CD14-positive monocyte (primary cell): ENCODE data around the gene SLC25A19. TPM values are rescaled to one million over a fixed set of nuclear protein-coding genes. Genes with fewer than 3 reads are reported as not detected.
A peak's percentile ranks its signal among the peaks of the same experiment; 100 is the strongest.
"Not testable (repeated sequence)": the region's sequence is repeated elsewhere in the genome, so short reads cannot be mapped to it uniquely, and the experiment has no call there.

Experiments used
- DNase-seq, 3 donors: peaks; one replicate each; pipeline ENCODE4 v3.0.0-alpha.2; 2011 to 2022
- H2AFZ ChIP-seq: 2 replicates; pipeline ENCODE4 v1.6.0; 2012; ENCODE audit warnings: mild to moderate bottlenecking, low read depth, low read length, inconsistent platforms; ENCODE audit not compliant: insufficient read depth, poor library complexity, severe bottlenecking
- H3K27ac ChIP-seq, 2 donors: 1 replicate in 1 of 2; 2 replicates in 1 of 2; pipeline ENCODE4 v1.5.1; 2012 to 2013; ENCODE audit warnings: low read length in 2 of 2, control low read depth in 1 of 2, inconsistent platforms in 1 of 2, low read depth in 1 of 2, mild to moderate bottlenecking in 1 of 2
- H3K27me3 ChIP-seq, 2 donors: one replicate each; pipeline versions ENCODE4 v1.6.0 to v1.6.1; 2011 to 2013; ENCODE audit warnings: low read length in 2 of 2; ENCODE audit not compliant: control insufficient read depth in 2 of 2, insufficient read depth in 2 of 2
- H3K36me3 ChIP-seq, 2 donors: replicated peaks in 1 of 2; 1 replicate in 1 of 2; 2 replicates in 1 of 2; pipeline versions ENCODE4 v1.5.1 to v1.6.1; 2012 to 2013; ENCODE audit warnings: low read length in 2 of 2, control low read depth in 1 of 2, inconsistent platforms in 1 of 2, mild to moderate bottlenecking in 1 of 2; ENCODE audit not compliant: insufficient read depth in 2 of 2, control insufficient read depth in 1 of 2
- H3K4me1 ChIP-seq, 2 donors: 1 replicate in 1 of 2; 2 replicates in 1 of 2; pipeline versions ENCODE4 v1.5.1 to v1.6.1; 2012 to 2013; ENCODE audit warnings: low read length in 2 of 2, control low read depth in 1 of 2, inconsistent platforms in 1 of 2, mild to moderate bottlenecking in 1 of 2, moderate library complexity in 1 of 2; ENCODE audit not compliant: insufficient read depth in 2 of 2, control insufficient read depth in 1 of 2
- H3K4me2 ChIP-seq: replicated peaks from 2 replicates; pipeline ENCODE3; 2012; ENCODE audit warnings: low read length, moderate library complexity, mild to moderate bottlenecking; ENCODE audit not compliant: poor library complexity, severe bottlenecking; ENCODE audit errors: extremely low read depth
- H3K4me3 ChIP-seq, 3 experiments: fragments of 200-600 bp in 1 of 3; sonication (generic) in 1 of 3; replicated peaks in 1 of 3; 1 replicate in 2 of 3; 2 replicates in 1 of 3; pipeline ENCODE4 v1.5.1; 2011 to 2013; ENCODE audit warnings: low read length in 3 of 3, mild to moderate bottlenecking in 3 of 3, control low read depth in 2 of 3, low read depth in 2 of 3, inconsistent platforms in 1 of 3, moderate library complexity in 1 of 3
- H3K79me2 ChIP-seq: 2 replicates; pipeline ENCODE4 v1.6.0; 2012; ENCODE audit warnings: mild to moderate bottlenecking, control low read depth, inconsistent platforms, low read length, moderate library complexity; ENCODE audit not compliant: insufficient read depth
- H3K9ac ChIP-seq: 2 replicates; pipeline ENCODE4 v1.6.0; 2017; ENCODE audit warnings: low read length, mild to moderate bottlenecking; ENCODE audit not compliant: insufficient read depth, poor library complexity, severe bottlenecking
- H3K9me3 ChIP-seq, 2 donors: replicated peaks in 1 of 2; 1 replicate in 1 of 2; 2 replicates in 1 of 2; pipeline versions ENCODE4 v1.5.1 to v1.6.1; 2012 to 2013; ENCODE audit warnings: low read length in 2 of 2, control low read depth in 1 of 2; ENCODE audit not compliant: control insufficient read depth in 1 of 2, insufficient read depth in 1 of 2
- H4K20me1 ChIP-seq: 2 replicates; pipeline ENCODE4 v1.6.0; 2012; ENCODE audit warnings: mild to moderate bottlenecking, low read length, control low read depth, moderate library complexity; ENCODE audit not compliant: insufficient read depth
- H3K27ac Mint-ChIP-seq, 7 donors: one replicate each; pipeline ENCODE4 v1.8.0; 2020; ENCODE audit warnings: mild to moderate bottlenecking in 7 of 7, mixed read lengths in 7 of 7, moderate library complexity in 6 of 7, inconsistent platforms in 2 of 7
- H3K27me3 Mint-ChIP-seq, 3 donors: one replicate each; pipeline ENCODE4 v1.8.0; 2021 to 2022; ENCODE audit warnings: low read depth in 3 of 3, mild to moderate bottlenecking in 3 of 3, mixed read lengths in 3 of 3, moderate library complexity in 3 of 3, inconsistent platforms in 1 of 3
- H3K36me3 Mint-ChIP-seq, 2 donors: one replicate each; pipeline ENCODE4 v1.8.0; 2020; ENCODE audit warnings: mixed read lengths in 2 of 2, inconsistent platforms in 1 of 2, mild to moderate bottlenecking in 1 of 2
- H3K4me1 Mint-ChIP-seq: one replicate; pipeline ENCODE4 v1.8.0; 2020; ENCODE audit warnings: mild to moderate bottlenecking, mixed read lengths
- H3K4me3 Mint-ChIP-seq, 2 donors: one replicate each; pipeline ENCODE4 v1.8.0; 2020; ENCODE audit warnings: mild to moderate bottlenecking in 2 of 2, mixed read lengths in 2 of 2, moderate library complexity in 1 of 2
- H3K9me3 Mint-ChIP-seq, 7 donors: one replicate each; pipeline ENCODE4 v1.8.0; 2020 to 2022; ENCODE audit warnings: mixed read lengths in 7 of 7, mild to moderate bottlenecking in 6 of 7, moderate library complexity in 6 of 7, inconsistent platforms in 2 of 7
- CTCF ChIP-seq: fragments of 200-600 bp; IDR thresholded peaks from one replicate; pipeline ENCODE4 v1.8.0; 2022; ENCODE audit warnings: antibody characterized with exemption, mild to moderate bottlenecking
- WGBS: methylation state at CpG from one replicate; pipeline ENCODE4 v1.1.5; 2013; ENCODE audit warnings: missing lambda C conversion rate; ENCODE audit not compliant: insufficient coverage; 5-methylcytosine and 5-hydroxymethylcytosine counted together
- intact Hi-C, 2 donors: fragments of 100-400 bp; cut with micrococcal nuclease; formaldehyde crosslinking; loops; one replicate each; pipeline versions ENCODE4 v1.15.0 to v1.15.1; 2023
- polyA plus RNA-seq, 3 donors: library from polyadenylated mRNA; depleted of rRNA in 1 of 3; unstranded in 2 of 3; stranded (reverse) in 1 of 3; fragments of 300-500 nt in 2 of 3; fragments of >200 nt in 1 of 3; fragmentation: Illumina TruSeq in 2 of 3; gene quantifications; 1 replicate in 2 of 3; 2 replicates in 1 of 3; pipeline ENCODE4 v1.2.3, GENCODE V29; 2012 to 2021

The SLC25A19 gene
- polyA plus RNA-seq, 3 donors, result 14.4 to 21.5 (median 18.8) TPM

DNA sequence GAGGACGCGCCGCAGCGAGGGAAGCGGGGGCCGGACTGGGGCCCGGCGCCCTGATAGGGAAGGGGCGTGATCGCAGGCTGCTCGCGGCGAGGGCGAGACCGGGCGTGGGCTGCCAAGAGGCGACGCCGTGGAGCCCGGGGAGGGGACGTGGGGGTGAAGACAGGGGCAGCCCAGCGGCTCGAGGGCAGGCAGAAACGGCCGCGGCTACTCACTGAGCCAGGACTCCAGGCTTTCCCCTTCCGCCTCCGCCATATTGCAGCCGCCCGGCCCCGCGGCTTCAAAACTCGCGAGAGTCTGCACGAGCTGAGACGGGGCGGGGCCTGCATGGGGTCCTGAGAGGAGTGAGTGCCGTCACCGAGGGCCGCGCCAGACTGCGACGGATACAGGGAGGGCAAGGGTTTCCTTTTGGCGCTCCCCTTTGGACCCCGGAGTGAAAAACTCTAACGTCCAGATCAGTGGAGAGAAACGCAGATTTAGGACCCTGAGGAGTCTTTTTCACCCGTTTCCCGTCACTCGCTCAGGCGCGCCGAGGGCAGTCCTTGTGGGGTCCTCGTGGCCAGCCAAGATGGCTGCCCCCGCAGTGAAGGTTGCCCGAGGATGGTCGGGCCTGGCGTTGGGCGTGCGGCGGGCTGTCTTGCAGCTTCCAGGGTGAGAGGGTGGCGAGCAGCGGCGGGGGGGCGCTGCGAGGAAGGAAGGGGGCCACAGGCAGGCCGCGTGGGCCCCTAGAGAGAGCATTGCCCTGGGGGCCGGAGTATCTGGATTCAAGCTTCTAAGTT is 27.7 kb downstream of the SLC25A19 start, which contains the start of the genes GGA3 and MRPS7:
Gene GGA3, minus strand, starts transcription at position 271 of the 776 bp plus-strand sequence. Its CDS starts 19 bp downstream, at position 252.
Gene MRPS7, plus strand, starts transcription at position 544 of the 776 bp plus-strand sequence. Its CDS starts 22 bp downstream, at position 566.
- intact Hi-C loops, result loop anchor here in 1 of 2 donors (2.0 to 10.0 kb wide), 3 partner anchors 57 to 323 kb away; partner anchors contain the start of genes MYO15B and NUP85
- Mint-ChIP-seq H3K4me1 (peaks cover 64% of the 10 kb centered on the region), H3K4me3 (peak within 1 kb of the TSS; percentile 98 to 99), H3K9me3 (no peaks in the 10 kb centered on the region), H3K27ac (peak within 1 kb of the TSS; percentile 98 to 100 (median 99)), H3K27me3 (peaks cover 0 to 2% (median 0%) of the 10 kb centered on the region in 3 donors), H3K36me3 (peaks cover 25 to 48% of the 10 kb centered on the region in 2 donors)
- peak within 1 kb of the TSS; percentile 81 to 97 (median 89) for H3K4me3 ChIP-seq
- no peaks in the 10 kb centered on the region for H3K9me3 ChIP-seq
- peaks cover 92% of the 10 kb centered on the region for H3K79me2 ChIP-seq
- peak within 1 kb of the TSS; percentile 92 for H3K4me2 ChIP-seq
- no peaks in the 10 kb centered on the region for H3K27me3 ChIP-seq
- H4K20me1 ChIP-seq, result peaks cover 16% of the 10 kb centered on the region
- no peak for TF ChIP-seq CTCF
- H3K4me1 ChIP-seq, result peaks cover 43 to 50% of the 10 kb centered on the region in 2 donors
- under 1% methylated on average over 68 of the region's 69 CpGs for WGBS
- H2AFZ ChIP-seq, result peak within 1 kb of the TSS; percentile 94
- H3K9ac ChIP-seq, result peak within 1 kb of the TSS; percentile 98
- peak within 1 kb of the TSS; percentile 90 to 99 for H3K27ac ChIP-seq
- peak; percentile 88 to 92 (median 91) for DNase-seq
- peaks cover 11 to 35% of the 10 kb centered on the region in 2 donors for H3K36me3 ChIP-seq

- peak overlapping the region; percentile 90 to 99 for H3K27ac ChIP-seq
- peak; percentile 41 to 87 (median 49) for DNase-seq
- Mint-ChIP-seq H3K27me3 (peaks cover 0 to 2% (median 0%) of the 10 kb centered on the region in 3 donors), H3K4me1 (peaks cover 64% of the 10 kb centered on the region), H3K36me3 (peaks cover 22 to 43% of the 10 kb centered on the region in 2 donors), H3K9me3 (no peaks in the 10 kb centered on the region), H3K27ac (peak overlapping the region; percentile 98 to 100 (median 99)), H3K4me3 (peak overlapping the region; percentile 98 to 99)
- H3K4me2 ChIP-seq, result peak overlapping the region; percentile 92
- peaks cover 11 to 28% of the 10 kb centered on the region in 2 donors for H3K36me3 ChIP-seq
- peak overlapping the region; percentile 81 to 97 (median 89) for H3K4me3 ChIP-seq
- 0% methylated on average over 21 of the region's 31 CpGs for WGBS
- H3K27me3 ChIP-seq, result no peaks in the 10 kb centered on the region
- intact Hi-C loops, result loop anchor here in 1 of 2 donors (2.0 to 10.0 kb wide), 3 partner anchors 56 to 324 kb away; partner anchors contain the start of genes MYO15B and NUP85
- H3K4me1 ChIP-seq, result peaks cover 40 to 48% of the 10 kb centered on the region in 2 donors
- peak overlapping the region; percentile 98 for H3K9ac ChIP-seq
- H3K9me3 ChIP-seq, result no peaks in the 10 kb centered on the region
- no peak for TF ChIP-seq CTCF
- peak overlapping the region; percentile 94 for H2AFZ ChIP-seq
- H4K20me1 ChIP-seq, result peaks cover 16% of the 10 kb centered on the region
- H3K79me2 ChIP-seq, result peaks cover 85% of the 10 kb centered on the region
These were observed 28.4 kb downstream of the SLC25A19 start for GRCh38 chr17:75260641-75261335.

DNA sequence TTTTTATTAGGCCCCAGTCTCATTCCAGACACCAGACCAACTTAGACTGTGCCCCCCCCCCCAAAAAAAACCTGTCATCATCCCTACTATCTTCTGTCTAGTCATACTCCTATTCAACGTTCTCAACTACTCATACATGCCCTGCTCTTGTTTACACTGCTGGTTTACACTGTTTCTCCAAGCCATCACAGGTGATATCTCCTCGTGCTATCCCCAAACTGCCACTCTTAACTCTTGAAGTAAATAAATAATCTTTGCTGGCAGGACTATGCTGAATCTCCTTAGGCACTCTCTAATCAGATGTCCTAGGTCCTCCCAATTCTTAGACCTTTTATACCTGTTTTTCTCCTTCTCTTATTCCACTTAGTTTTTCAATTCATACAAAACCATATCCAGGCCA is 32.0 kb downstream of the SLC25A19 start:
- H3K27me3 Mint-ChIP-seq, H3K4me3 Mint-ChIP-seq, H3K9me3 ChIP-seq, H3K4me3 ChIP-seq, H3K27ac ChIP-seq, H3K9ac ChIP-seq, H3K9me3 Mint-ChIP-seq, H2AFZ ChIP-seq, H3K27me3 ChIP-seq, H3K4me2 ChIP-seq, intact Hi-C loops, DNase-seq, H3K36me3 ChIP-seq: not testable (repeated sequence)
- peaks cover 71% of the 10 kb centered on the region for H3K79me2 ChIP-seq
- Mint-ChIP-seq H3K4me1 (peaks cover 84% of the 10 kb centered on the region), H3K36me3 (peaks cover 16 to 24% of the 10 kb centered on the region in 2 donors), H3K27ac (peak overlapping the region in 6 of 7 donors; percentile 26 to 92 (median 84))
- H3K4me1 ChIP-seq, result peaks cover 29 to 35% of the 10 kb centered on the region in 2 donors
- WGBS, result no CpG with 5 or more reads among the region's 2 CpGs
- H4K20me1 ChIP-seq, result peaks cover 20% of the 10 kb centered on the region
